ENCODE measurements around the gene CLASP1.

GRCh38 chr2:121377646-121378045, 271.6 kb downstream of the CLASP1 start:
- TF ChIP-seq TAF1 (IDR thresholded peaks at IDR 0.05; ENCODE audit: low read depth, low read length) (no peak), POLR2A (IDR thresholded peaks at IDR 0.05; ENCODE audit: low read depth, low read length) (no peak), POLR2AphosphoS5 (IDR thresholded peaks at IDR 0.05; ENCODE audit: low read depth, low read length) (no peak), PAX5 (IDR thresholded peaks at IDR 0.05; ENCODE audit: insufficient read depth, low read length, severe bottlenecking) (no peak), SPI1 (IDR thresholded peaks at IDR 0.05; ENCODE audit: low read depth, low read length) (no peak), POU2F2 (IDR thresholded peaks at IDR 0.05; ENCODE audit: low read depth, low read length) (no peak)

Measured in GM12891 (cell line).